A549 (cell line): ENCODE measurements around the gene PPP2R2C. TPM values are rescaled to one million over a fixed set of nuclear protein-coding genes. Genes with fewer than 3 reads are reported as not detected.

Experiments used
- ATAC-seq, 2 experiments: fragments of 200-7000 bp in 1 of 2; fragments of >200 bp in 1 of 2; cut with Nextera tagmentation in 1 of 2; cut with Tn5 transposase in 1 of 2; 3 replicates each; pipeline versions ENCODE4 v1.8.0 to v1.9.1; 2018 to 2020; ENCODE audit warnings: mild to moderate bottlenecking in 1 of 2, moderate library complexity in 1 of 2
- CTCF ChIA-PET: fragments of 300-600 bp; sonication (Branson Sonifier 250); formaldehyde crosslinking; extraction: SDS; loops from one replicate; lab custom pipeline; 2021; ENCODE audit warnings: antibody characterized with exemption, inconsistent platforms; lab: Yijun Ruan, JAX
- POLR2A ChIA-PET: fragments of 350-600 bp; formaldehyde crosslinking; extraction: SDS; loops from one replicate; lab custom pipeline; 2021; ENCODE audit warnings: antibody characterized with exemption, inconsistent platforms; lab: Yijun Ruan, JAX
- DNase-seq, 2 experiments: peaks; one replicate each; pipeline versions ENCODE4 v3.0.0 to v3.0.0-alpha.2; 2011 to 2016; ENCODE audit warnings: low read depth in 1 of 2, low spot score in 1 of 2
- FAIRE-seq: peaks from 2 replicates; lab custom pipeline; 2011; peaks lifted over from hg19 to GRCh38; lab: Jason Lieb, UNC
- H3K27ac ChIP-seq, 2 experiments: fragments of >200 bp; sonication (Bioruptor Twin); formaldehyde crosslinking; 3 replicates each; pipeline ENCODE4 v1.5.1; 2016 to 2017
- H3K4me1 ChIP-seq: fragments of >200 bp; sonication (Bioruptor Twin); formaldehyde crosslinking; 3 replicates; pipeline ENCODE4 v1.6.1; 2016
- H3K4me2 ChIP-seq: fragments of >200 bp; sonication (Bioruptor Twin); formaldehyde crosslinking; 3 replicates; pipeline ENCODE4 v1.6.1; 2016
- H3K4me3 ChIP-seq: fragments of >200 bp; sonication (Bioruptor Twin); formaldehyde crosslinking; 3 replicates; pipeline ENCODE4 v1.5.1; 2016
- H3K9me3 ChIP-seq: fragments of >200 bp; sonication (Bioruptor Twin); formaldehyde crosslinking; 3 replicates; pipeline ENCODE4 v1.6.1; 2016
- BHLHE40 ChIP-seq: IDR thresholded peaks from 2 replicates; pipeline ENCODE4 v1.6.1; 2012; ENCODE audit warnings: low read depth, low read length, inconsistent platforms
- CBX8 ChIP-seq: fragments of 200-600 bp; sonication (generic); IDR thresholded peaks from 2 replicates; pipeline ENCODE4 v1.6.1; 2016
- CHD2 ChIP-seq: fragments of 150-350 bp; IDR thresholded peaks from 2 replicates; pipeline ENCODE4 v1.6.1; 2014; ENCODE audit warnings: low read length; ENCODE audit not compliant: partially characterized antibody
- EHMT2 ChIP-seq: fragments of 200-600 bp; sonication (generic); IDR thresholded peaks from 2 replicates; pipeline ENCODE4 v1.6.1; 2016; ENCODE audit warnings: antibody characterized with exemption, low read depth, mild to moderate bottlenecking, moderate library complexity
- FOXS1 ChIP-seq: fragments of 250-450 bp; sonication (Bioruptor Pico); IDR thresholded peaks from 2 replicates; pipeline ENCODE4 v1.5.0; 2020; ENCODE audit warnings: mild to moderate bottlenecking, moderate library complexity
- HEYL ChIP-seq: fragments of 250-450 bp; sonication (Bioruptor Pico); IDR thresholded peaks from 2 replicates; pipeline ENCODE4 v1.8.0; 2021; ENCODE audit warnings: mild to moderate bottlenecking, moderate library complexity
- JUN ChIP-seq, 2 experiments: fragments of >200 bp; sonication (Bioruptor Twin); formaldehyde crosslinking; IDR thresholded peaks; 2 replicates in 1 of 2; 3 replicates in 1 of 2; pipeline ENCODE4 v1.6.1; 2016 to 2017
- NFE2L2 ChIP-seq: fragments of 150-350 bp; conservative IDR thresholded peaks from 2 replicates; pipeline ENCODE4 v1.6.1; 2014; ENCODE audit warnings: low read length
- PHF8 ChIP-seq: fragments of 200-600 bp; sonication (generic); IDR thresholded peaks from 2 replicates; pipeline ENCODE4 v1.6.1; 2016; ENCODE audit warnings: low read depth, mild to moderate bottlenecking, antibody characterized with exemption, moderate library complexity, borderline replicate concordance
- POLR2A ChIP-seq: IDR thresholded peaks from 2 replicates; pipeline ENCODE4 v1.6.1; 2012; ENCODE audit warnings: mild to moderate bottlenecking, low read length
- POLR2AphosphoS2 ChIP-seq: conservative IDR thresholded peaks from 2 replicates; pipeline ENCODE4 v1.6.1; 2012; ENCODE audit warnings: low read length, improper control_type of control experiment, inconsistent platforms
- RAD21 ChIP-seq, 2 experiments: fragments of >200 bp in 1 of 2; sonication (Bioruptor Twin) in 1 of 2; formaldehyde crosslinking in 1 of 2; IDR thresholded peaks in 1 of 2; conservative IDR thresholded peaks in 1 of 2; 2 replicates in 1 of 2; 3 replicates in 1 of 2; pipeline ENCODE4 v1.6.1; 2012 to 2018; ENCODE audit warnings: inconsistent platforms in 1 of 2
- RARB ChIP-seq: fragments of 250-450 bp; sonication (Bioruptor Pico); IDR thresholded peaks from 2 replicates; pipeline ENCODE4 v1.8.0; 2021; ENCODE audit warnings: mild to moderate bottlenecking, moderate library complexity
- RFX5 ChIP-seq: fragments of 450-650 bp; IDR thresholded peaks from 2 replicates; pipeline ENCODE4 v1.7.1; 2014; ENCODE audit warnings: antibody characterized with exemption, mild to moderate bottlenecking, moderate library complexity
- RNF2 ChIP-seq: fragments of 200-600 bp; sonication (generic); IDR thresholded peaks from 2 replicates; pipeline ENCODE4 v1.6.1; 2016; ENCODE audit warnings: low read depth, mild to moderate bottlenecking, antibody characterized with exemption, moderate library complexity, borderline replicate concordance
- TP53 ChIP-seq: fragments of 250-450 bp; sonication (Bioruptor Pico); IDR thresholded peaks from 2 replicates; pipeline ENCODE4 v1.5.0; 2021; ENCODE audit warnings: mild to moderate bottlenecking, moderate library complexity
- ZC3H11A ChIP-seq: fragments of 450-650 bp; IDR thresholded peaks from 2 replicates; pipeline ENCODE4 v1.6.1; 2014; ENCODE audit warnings: antibody characterized with exemption, mild to moderate bottlenecking
- ZFP36 ChIP-seq: fragments of 450-650 bp; IDR thresholded peaks from 2 replicates; pipeline ENCODE4 v1.6.1; 2014; ENCODE audit warnings: borderline replicate concordance; ENCODE audit not compliant: partially characterized antibody
- ZNF302 ChIP-seq: fragments of 250-450 bp; sonication (Bioruptor Pico); IDR thresholded peaks from 2 replicates; pipeline ENCODE4 v1.9.0; 2021; ENCODE audit warnings: inconsistent platforms, mild to moderate bottlenecking, moderate library complexity
- ZSCAN20 ChIP-seq: fragments of 250-450 bp; sonication (Bioruptor Pico); IDR thresholded peaks from 2 replicates; pipeline ENCODE4 v1.8.0; 2022; ENCODE audit warnings: mild to moderate bottlenecking, moderate library complexity
- WGBS: methylation state at CpG from one replicate; pipeline ENCODE4 v1.1.6; 2017; ENCODE audit errors: missing lambda C conversion rate; 5-methylcytosine and 5-hydroxymethylcytosine counted together
- polyA plus RNA-seq, 4 experiments: library from polyadenylated mRNA; depleted of rRNA in 3 of 4; stranded (reverse); fragments of >200 nt; fragmentation: RNase III in 1 of 4; extraction: RNeasy Plus Mini Kit Qiagen cat#74134 plus additional on column Dnase treatment in 1 of 4; gene quantifications; 2 replicates in 3 of 4; 3 replicates in 1 of 4; pipeline ENCODE4 v1.2.3, GENCODE V29; 2011 to 2017
- TF ChIP-seq, protein P1 (sequence below): fragments of 450-650 bp; IDR thresholded peaks from 2 replicates; pipeline ENCODE4 v1.6.1; 2014; ENCODE audit warnings: antibody characterized with exemption
- TF ChIP-seq, protein P2 (sequence below): fragments of >200 bp; sonication (Bioruptor Twin); formaldehyde crosslinking; IDR thresholded peaks from 3 replicates; pipeline ENCODE4 v1.5.1; 2016

PPP2R2C gene
- polyA plus RNA-seq, 2 of the 4 experiments (the other 2 are of a cell fraction), result 23.9 to 29.4 TPM

GRCh38 chr4:6294705-6295421, 177.6 kb downstream of the PPP2R2C start:
- TF ChIP-seq, protein P1, sequence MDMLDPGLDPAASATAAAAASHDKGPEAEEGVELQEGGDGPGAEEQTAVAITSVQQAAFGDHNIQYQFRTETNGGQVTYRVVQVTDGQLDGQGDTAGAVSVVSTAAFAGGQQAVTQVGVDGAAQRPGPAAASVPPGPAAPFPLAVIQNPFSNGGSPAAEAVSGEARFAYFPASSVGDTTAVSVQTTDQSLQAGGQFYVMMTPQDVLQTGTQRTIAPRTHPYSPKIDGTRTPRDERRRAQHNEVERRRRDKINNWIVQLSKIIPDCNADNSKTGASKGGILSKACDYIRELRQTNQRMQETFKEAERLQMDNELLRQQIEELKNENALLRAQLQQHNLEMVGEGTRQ, result no peak
- TF ChIP-seq RAD21 (conservative IDR thresholded peaks at IDR 0.05 in 1 of 2, IDR thresholded peaks at IDR 0.05 in 1 of 2), result no peak
- TF ChIP-seq, all 56 proteins: peak for 0
- ATAC-seq (no peak), FAIRE-seq (no peak), DNase-seq (no peak)
- Histone ChIP-seq H3K4me1 (no peaks in the 10 kb centered on the region), H3K27ac (no peak overlapping the region), H3K4me2 (no peak overlapping the region), H3K4me3 (no peak overlapping the region), H3K9me3 (no peaks in the 10 kb centered on the region)
- WGBS, result 85% methylated on average over 20 of the region's 27 CpGs
- POLR2A ChIA-PET, result no interaction called here
- CTCF ChIA-PET, result interaction anchor here (0.7 to 1.9 kb wide), 3 partner anchors 33 to 39 kb away, joined by 3 to 6 read pairs (median 5); no protein-coding TSS in a partner anchor

GRCh38 chr4:6293661-6294060, 178.8 kb downstream of the PPP2R2C start:
- H3K4me3 ChIP-seq, result no peak overlapping the region

DNA sequence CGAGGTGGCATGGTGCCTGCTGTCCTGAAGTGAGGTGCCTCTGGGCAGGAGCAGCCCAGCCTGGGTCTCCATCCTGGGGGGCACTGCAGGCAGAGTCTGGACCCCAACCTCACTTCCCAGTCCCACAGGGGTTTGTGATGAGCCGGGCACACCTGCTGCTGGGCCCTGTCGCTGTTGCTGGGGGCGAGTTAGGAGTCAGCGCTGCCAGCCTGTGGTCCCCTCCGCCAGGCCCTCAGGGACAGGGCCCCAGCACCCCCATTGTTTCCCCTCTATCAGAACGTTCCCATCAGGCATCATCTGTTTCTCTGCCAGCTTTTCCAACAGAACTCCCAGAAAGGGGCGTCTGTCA, 179.3 kb downstream of the PPP2R2C start:
- whole genome bisulfite sequencing, result 72% methylated on average over 5 of the region's 8 CpGs
- TF ChIP-seq, protein P1, result no peak
- TF ChIP-seq ZSCAN20 (no peak), JUN (IDR thresholded peaks at IDR 0.05) (no peak), CBX8 (no peak), POLR2A (no peak), EHMT2 (no peak), PHF8 (no peak), TP53 (CRISPR knock-in tag) (no peak), CHD2 (no peak)
- no peaks in the 10 kb centered on the region for H3K9me3 ChIP-seq
- CTCF ChIA-PET, result no interaction called here
- no peak for ATAC-seq
- H3K4me1 ChIP-seq, result no peaks in the 10 kb centered on the region
- POLR2A ChIA-PET, result no interaction called here
- H3K27ac ChIP-seq, result no peak overlapping the region
- DNase-seq, result no peak
- H3K4me2 ChIP-seq, result no peak overlapping the region
- no peak overlapping the region for H3K4me3 ChIP-seq
- no peak for FAIRE-seq

More at GRCh38 chr4:6293661-6294060, 178.8 kb downstream of the PPP2R2C start:
- H3K9me3 ChIP-seq, result no peaks in the 10 kb centered on the region
- POLR2A ChIA-PET, result no interaction called here
- ATAC-seq, result no peak
- TF ChIP-seq RARB (CRISPR knock-in tag) (no peak), BHLHE40 (no peak), TP53 (CRISPR knock-in tag) (no peak), ZFP36 (no peak), ZC3H11A (no peak), NFE2L2 (no peak), RNF2 (no peak), ZSCAN20 (no peak), RFX5 (no peak)
- TF ChIP-seq, all 56 proteins: peak for 0
- WGBS, result 100% methylated on average over 1 of the region's 8 CpGs
- Histone ChIP-seq H3K4me1 (no peaks in the 10 kb centered on the region), H3K4me2 (no peak overlapping the region), H3K27ac (no peak overlapping the region)
- FAIRE-seq, result no peak
- no peak for DNase-seq
- CTCF ChIA-PET, result interaction anchor here (1.9 kb wide), 1 partner anchor 34 kb away, joined by 5 read pairs; no protein-coding TSS in a partner anchor

DNA sequence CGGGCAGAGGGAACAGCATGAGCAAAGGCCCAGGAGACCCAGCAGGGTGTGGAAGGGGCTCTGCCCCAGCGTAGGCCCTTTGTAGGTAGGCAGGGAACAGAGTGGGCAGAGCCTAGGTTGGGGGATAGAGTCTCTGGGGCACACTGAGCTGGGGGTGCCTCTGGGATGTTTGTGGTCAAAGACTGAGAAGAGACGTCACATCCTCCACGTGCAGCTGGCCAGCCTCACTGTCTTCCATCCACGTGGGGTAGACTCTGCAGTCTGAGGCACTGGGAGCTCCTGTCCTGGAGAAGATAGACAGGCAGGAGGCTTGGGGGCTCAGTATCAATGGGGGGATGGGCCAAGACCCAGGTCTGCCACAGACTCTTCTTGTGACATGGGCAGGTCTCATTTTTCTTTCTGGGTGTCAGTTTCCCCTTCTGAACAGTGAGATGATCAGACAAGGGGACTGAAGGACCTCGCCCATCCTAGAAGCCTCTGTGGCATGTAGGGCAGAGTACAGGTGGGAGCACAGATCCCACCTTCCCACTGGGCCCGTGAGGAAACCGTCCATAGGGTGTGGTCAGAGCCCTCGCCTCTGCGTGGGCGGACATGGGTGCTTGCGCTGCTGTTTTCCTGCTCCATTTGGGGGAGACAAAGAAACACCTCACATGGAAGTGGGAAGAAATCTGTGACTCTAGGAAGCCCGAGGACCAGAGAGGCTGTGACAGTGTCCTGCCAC, 179.9 kb downstream of the PPP2R2C start:
- Histone ChIP-seq H3K4me1 (no peaks in the 10 kb centered on the region), H3K27ac (no peak overlapping the region), H3K4me3 (no peak overlapping the region), H3K4me2 (no peak overlapping the region), H3K9me3 (no peaks in the 10 kb centered on the region)
- no peak for FAIRE-seq
- ChIA-PET CTCF (no interaction called here), POLR2A (no interaction called here)
- ATAC-seq, result no peak
- no peak for DNase-seq
- TF ChIP-seq, protein P2, sequence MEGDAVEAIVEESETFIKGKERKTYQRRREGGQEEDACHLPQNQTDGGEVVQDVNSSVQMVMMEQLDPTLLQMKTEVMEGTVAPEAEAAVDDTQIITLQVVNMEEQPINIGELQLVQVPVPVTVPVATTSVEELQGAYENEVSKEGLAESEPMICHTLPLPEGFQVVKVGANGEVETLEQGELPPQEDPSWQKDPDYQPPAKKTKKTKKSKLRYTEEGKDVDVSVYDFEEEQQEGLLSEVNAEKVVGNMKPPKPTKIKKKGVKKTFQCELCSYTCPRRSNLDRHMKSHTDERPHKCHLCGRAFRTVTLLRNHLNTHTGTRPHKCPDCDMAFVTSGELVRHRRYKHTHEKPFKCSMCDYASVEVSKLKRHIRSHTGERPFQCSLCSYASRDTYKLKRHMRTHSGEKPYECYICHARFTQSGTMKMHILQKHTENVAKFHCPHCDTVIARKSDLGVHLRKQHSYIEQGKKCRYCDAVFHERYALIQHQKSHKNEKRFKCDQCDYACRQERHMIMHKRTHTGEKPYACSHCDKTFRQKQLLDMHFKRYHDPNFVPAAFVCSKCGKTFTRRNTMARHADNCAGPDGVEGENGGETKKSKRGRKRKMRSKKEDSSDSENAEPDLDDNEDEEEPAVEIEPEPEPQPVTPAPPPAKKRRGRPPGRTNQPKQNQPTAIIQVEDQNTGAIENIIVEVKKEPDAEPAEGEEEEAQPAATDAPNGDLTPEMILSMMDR, result no peak
- no peak for TF ChIP-seq POLR2AphosphoS2
- TF ChIP-seq HEYL (CRISPR knock-in tag), result no peak
- no peak for TF ChIP-seq TP53 (CRISPR knock-in tag)
- no peak for TF ChIP-seq ZNF302
- no peak for TF ChIP-seq FOXS1 (CRISPR knock-in tag)
- WGBS, result 79% methylated on average over 13 of the region's 13 CpGs
